PC-9 (cell line): ENCODE data around the gene EYA4. TPM values are rescaled to one million over a fixed set of nuclear protein-coding genes. Genes with fewer than 3 reads are reported as not detected.

ENCODE experiments used
- BruUV-seq: library from RNA; stranded (reverse); fragments of 400-500 nt; replicated peaks from 2 replicates; lab custom pipeline; 2021; lab: Mats Ljungman, UMichigan
- CTCF ChIA-PET: fragments of 300-600 bp; sonication (Branson Sonifier 250); formaldehyde crosslinking; loops from one replicate; lab custom pipeline; 2022; ENCODE audit warnings: antibody characterized with exemption; lab: Charles Lee
- POLR2A ChIA-PET: fragments of 300-600 bp; sonication (Branson Sonifier 250); formaldehyde crosslinking; loops from one replicate; lab custom pipeline; 2022; ENCODE audit warnings: antibody characterized with exemption; ENCODE audit not compliant: unreplicated experiment; lab: Charles Lee
- DNase-seq, 2 experiments: peaks; one replicate each; pipeline versions ENCODE4 v3.0.0 to v3.0.0-alpha.2; 2015 to 2022; ENCODE audit warnings: mixed read lengths in 1 of 2
- H2AFZ ChIP-seq: fragments of 200-600 bp; sonication (generic); 2 replicates; pipeline ENCODE4 v1.8.1; 2017; ENCODE audit warnings: antibody characterized with exemption
- H3F3A ChIP-seq: fragments of 200-600 bp; sonication (generic); 2 replicates; pipeline ENCODE4 v1.8.1; 2017; ENCODE audit warnings: antibody characterized with exemption, mild to moderate bottlenecking, low read depth; ENCODE audit not compliant: insufficient read depth
- H3K27ac ChIP-seq: fragments of 200-600 bp; sonication (generic); 2 replicates; pipeline ENCODE4 v1.6.1; 2016; ENCODE audit warnings: mixed run types
- H3K27me3 ChIP-seq: fragments of 200-600 bp; sonication (generic); 2 replicates; pipeline ENCODE4 v1.6.1; 2016; ENCODE audit warnings: low read depth, mixed run types; ENCODE audit not compliant: insufficient read depth
- H3K36me3 ChIP-seq: fragments of 200-600 bp; sonication (generic); 2 replicates; pipeline ENCODE4 v1.6.1; 2016; ENCODE audit warnings: low read depth, mixed run types
- H3K4me1 ChIP-seq: fragments of 200-600 bp; sonication (generic); replicated peaks from 2 replicates; pipeline ENCODE4 v1.6.1; 2016; ENCODE audit warnings: mixed run types; ENCODE audit not compliant: insufficient read depth
- H3K4me2 ChIP-seq: fragments of 200-600 bp; sonication (generic); 2 replicates; pipeline ENCODE4 v1.6.1; 2017; ENCODE audit warnings: mixed run types
- H3K4me3 ChIP-seq: fragments of 200-600 bp; sonication (generic); 2 replicates; pipeline ENCODE4 v1.6.1; 2016; ENCODE audit warnings: mixed run types
- H3K79me2 ChIP-seq: fragments of 200-600 bp; sonication (generic); 2 replicates; pipeline ENCODE4 v1.6.1; 2017; ENCODE audit warnings: low read depth, mixed run types
- H3K9me2 ChIP-seq: fragments of 200-600 bp; sonication (generic); 2 replicates; pipeline ENCODE4 v1.8.1; 2017; ENCODE audit warnings: mild to moderate bottlenecking; ENCODE audit not compliant: insufficient read depth
- H3K9me3 ChIP-seq: fragments of 200-600 bp; sonication (generic); 2 replicates; pipeline ENCODE4 v1.8.1; 2016; ENCODE audit warnings: low read depth; ENCODE audit not compliant: insufficient read depth
- H4K20me1 ChIP-seq: fragments of 200-600 bp; sonication (generic); 2 replicates; pipeline ENCODE4 v1.8.1; 2017; ENCODE audit not compliant: insufficient read depth
- CTCF ChIP-seq: fragments of 200-600 bp; sonication (generic); conservative IDR thresholded peaks from 2 replicates; pipeline ENCODE4 v1.6.1; 2017; ENCODE audit warnings: mixed run types, antibody characterized with exemption, mild to moderate bottlenecking, moderate library complexity
- EZH2 ChIP-seq: fragments of 200-600 bp; sonication (generic); IDR thresholded peaks from 2 replicates; pipeline ENCODE4 v1.8.0; 2017; ENCODE audit warnings: antibody characterized with exemption, low read depth
- intact Hi-C: fragments of 100-400 bp; cut with micrococcal nuclease; formaldehyde crosslinking; loops from one replicate; pipeline ENCODE4 v1.10.0; 2022; ENCODE audit not compliant: unreplicated experiment
- total RNA-seq: library from RNA; stranded (reverse); gene quantifications from 2 replicates; pipeline ENCODE4 v1.2.3, GENCODE V29; 2021

Gene EYA4
- total RNA-seq, 1 experiment from 2014 or later, result 9.8 TPM

GRCh38 chr6:133501675-133502270 is 260.6 kb downstream of the EYA4 start:
- Histone ChIP-seq H3K9me3 (no peaks in the 10 kb centered on the region; the same call in 1 of the 2 replicates), H2AFZ (no peak overlapping the region), H3K9me2 (no peaks in the 10 kb centered on the region; the same call in 1 of the 2 replicates), H3K36me3 (no peaks in the 10 kb centered on the region), H3K79me2 (no peaks in the 10 kb centered on the region), H3F3A (no peaks in the 10 kb centered on the region), H3K27ac (no peak overlapping the region), H3K4me2 (no peak overlapping the region), H3K27me3 (no peaks in the 10 kb centered on the region), H3K4me1 (peaks cover 9% of the 10 kb centered on the region), H3K4me3 (no peak overlapping the region), H4K20me1 (no peaks in the 10 kb centered on the region)
- BruUV-seq, result no TSS peak
- DNase-seq, result no peak
- intact Hi-C loops, result loop anchor here (5.0 kb wide), 1 partner anchor 259 kb away; the partner anchor contains the start of gene EYA4
- TF ChIP-seq CTCF (no peak), EZH2 (no peak)
- CTCF ChIA-PET, result no interaction called here
- POLR2A ChIA-PET, result no interaction called here

GRCh38 chr6:133502441-133503335 is 261.5 kb downstream of the EYA4 start:
- H3K9me2 ChIP-seq, result no peaks in the 10 kb centered on the region; the same call in 1 of the 2 replicates
- no peak overlapping the region for H3K27ac ChIP-seq
- DNase-seq, result peak in 1 of 2 experiments; percentile 8
- H3K4me3 ChIP-seq, result no peak overlapping the region
- H3K79me2 ChIP-seq, result no peaks in the 10 kb centered on the region
- no peak for TF ChIP-seq CTCF
- no peak for TF ChIP-seq EZH2
- ChIA-PET POLR2A (interaction anchor here (0.6 kb wide), 1 partner anchor 86 kb away, joined by 7 read pairs; no protein-coding TSS in a partner anchor), CTCF (no interaction called here)
- no peaks in the 10 kb centered on the region for H3F3A ChIP-seq
- no TSS peak for BruUV-seq
- no peaks in the 10 kb centered on the region for H3K27me3 ChIP-seq
- H3K36me3 ChIP-seq, result no peaks in the 10 kb centered on the region
- H3K4me1 ChIP-seq, result peaks cover 9% of the 10 kb centered on the region
- no peak overlapping the region for H2AFZ ChIP-seq
- no peaks in the 10 kb centered on the region; the same call in 1 of the 2 replicates for H3K9me3 ChIP-seq
- H3K4me2 ChIP-seq, result no peak overlapping the region
- intact Hi-C loops, result loop anchor here (5.0 kb wide), 1 partner anchor 260 kb away; the partner anchor contains the start of gene EYA4
- no peaks in the 10 kb centered on the region for H4K20me1 ChIP-seq

GRCh38 chr6:133503336-133503729 is 262.2 kb downstream of the EYA4 start:
- H3K4me2 ChIP-seq, result no peak overlapping the region
- BruUV-seq, result no TSS peak
- DNase-seq, result no peak
- ChIA-PET POLR2A (no interaction called here), CTCF (no interaction called here)
- TF ChIP-seq CTCF, result no peak
- no peak for TF ChIP-seq EZH2
- no peaks in the 10 kb centered on the region for H3K27me3 ChIP-seq
- peaks cover 9% of the 10 kb centered on the region for H3K4me1 ChIP-seq
- no peak overlapping the region for H3K4me3 ChIP-seq
- H3K79me2 ChIP-seq, result no peaks in the 10 kb centered on the region
- H3K9me3 ChIP-seq, result no peaks in the 10 kb centered on the region; the same call in 1 of the 2 replicates
- no peaks in the 10 kb centered on the region for H4K20me1 ChIP-seq
- H3K9me2 ChIP-seq, result no peaks in the 10 kb centered on the region; the same call in 1 of the 2 replicates
- intact Hi-C loops, result loop anchor here (5.0 kb wide), 1 partner anchor 261 kb away; the partner anchor contains the start of gene EYA4
- H3K36me3 ChIP-seq, result no peaks in the 10 kb centered on the region
- no peak overlapping the region for H3K27ac ChIP-seq
- H3F3A ChIP-seq, result no peaks in the 10 kb centered on the region
- H2AFZ ChIP-seq, result no peak overlapping the region
